ENCODE data around the gene OR6J1.
"Not testable (repeated sequence)": the region's sequence is repeated elsewhere in the genome, so short reads cannot be mapped to it uniquely, and the experiment has no call there.

The OR6J1 gene

DNA sequence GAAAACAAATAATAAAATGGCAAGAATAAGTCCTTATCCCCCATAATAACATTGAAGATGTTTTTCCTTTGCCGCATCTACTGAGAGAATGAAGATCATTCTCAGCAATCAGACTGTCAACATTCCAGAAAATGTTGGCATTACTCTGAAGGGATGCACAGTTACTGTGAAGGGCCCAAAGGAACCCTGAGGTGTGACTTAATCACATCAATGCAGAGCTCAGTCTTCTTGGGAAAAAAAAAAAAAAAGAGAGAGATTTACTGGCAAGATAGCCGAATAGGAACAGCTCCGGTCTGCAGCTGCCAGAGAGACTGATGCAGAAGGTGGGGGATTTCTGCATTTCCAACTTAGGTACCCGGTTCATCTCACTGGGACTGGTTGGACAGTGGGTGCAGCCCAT lies 41.3 kb upstream of the OR6J1 start:
- Histone ChIP-seq H3K36me3 (ENCODE audit: control insufficient read depth, insufficient read depth, low read length) (no peaks in the 10 kb centered on the region), H3K9me3 (ENCODE audit: control insufficient read depth, low read length) (no peaks in the 10 kb centered on the region), H2AFZ (peak overlapping the region; percentile 67), H3K79me2 (no peaks in the 10 kb centered on the region), H3K27me3 (ENCODE audit: control insufficient read depth, insufficient read depth, low read length) (no peaks in the 10 kb centered on the region), H3K4me1 (peaks cover 14% of the 10 kb centered on the region), H3K4me2 (ENCODE audit: low read length) (no peak overlapping the region), H3K9ac (no peak overlapping the region), H3K4me3 (ENCODE audit: low read depth, low read length) (no peak overlapping the region), H3K27ac (peak overlapping the region; percentile 70)
- TF ChIP-seq, protein P1, sequence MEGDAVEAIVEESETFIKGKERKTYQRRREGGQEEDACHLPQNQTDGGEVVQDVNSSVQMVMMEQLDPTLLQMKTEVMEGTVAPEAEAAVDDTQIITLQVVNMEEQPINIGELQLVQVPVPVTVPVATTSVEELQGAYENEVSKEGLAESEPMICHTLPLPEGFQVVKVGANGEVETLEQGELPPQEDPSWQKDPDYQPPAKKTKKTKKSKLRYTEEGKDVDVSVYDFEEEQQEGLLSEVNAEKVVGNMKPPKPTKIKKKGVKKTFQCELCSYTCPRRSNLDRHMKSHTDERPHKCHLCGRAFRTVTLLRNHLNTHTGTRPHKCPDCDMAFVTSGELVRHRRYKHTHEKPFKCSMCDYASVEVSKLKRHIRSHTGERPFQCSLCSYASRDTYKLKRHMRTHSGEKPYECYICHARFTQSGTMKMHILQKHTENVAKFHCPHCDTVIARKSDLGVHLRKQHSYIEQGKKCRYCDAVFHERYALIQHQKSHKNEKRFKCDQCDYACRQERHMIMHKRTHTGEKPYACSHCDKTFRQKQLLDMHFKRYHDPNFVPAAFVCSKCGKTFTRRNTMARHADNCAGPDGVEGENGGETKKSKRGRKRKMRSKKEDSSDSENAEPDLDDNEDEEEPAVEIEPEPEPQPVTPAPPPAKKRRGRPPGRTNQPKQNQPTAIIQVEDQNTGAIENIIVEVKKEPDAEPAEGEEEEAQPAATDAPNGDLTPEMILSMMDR (IDR thresholded peaks at IDR 0.05), result no peak

DNA sequence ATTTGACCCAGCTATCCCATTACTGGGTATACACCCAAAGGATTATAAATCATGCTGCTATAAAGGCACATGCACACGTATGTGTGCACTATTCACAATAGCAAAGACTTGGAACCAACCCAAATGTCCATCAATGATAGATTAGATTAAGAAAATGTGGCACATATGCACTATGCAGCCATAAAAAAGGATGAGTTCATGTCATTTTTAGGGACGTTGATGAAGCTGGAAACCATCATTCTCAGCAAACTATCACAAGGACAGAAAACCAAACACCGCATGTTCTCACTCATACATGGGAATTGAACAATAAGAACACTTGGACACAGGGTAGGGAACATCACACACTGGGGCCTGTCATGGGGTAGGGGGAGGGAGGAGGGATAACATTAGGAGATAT lies 39.3 kb upstream of the OR6J1 start:
- not testable (repeated sequence) for H3K79me2 ChIP-seq; H3K4me2 ChIP-seq (ENCODE audit: low read length); H3K9ac ChIP-seq; H3K36me3 ChIP-seq (ENCODE audit: control insufficient read depth, insufficient read depth, low read length); H3K27ac ChIP-seq; H2AFZ ChIP-seq; H3K27me3 ChIP-seq (ENCODE audit: control insufficient read depth, insufficient read depth, low read length); H3K9me3 ChIP-seq (ENCODE audit: control insufficient read depth, low read length); H3K4me3 ChIP-seq (ENCODE audit: low read depth, low read length)
- H3K4me1 ChIP-seq, result peaks cover 14% of the 10 kb centered on the region

DNA sequence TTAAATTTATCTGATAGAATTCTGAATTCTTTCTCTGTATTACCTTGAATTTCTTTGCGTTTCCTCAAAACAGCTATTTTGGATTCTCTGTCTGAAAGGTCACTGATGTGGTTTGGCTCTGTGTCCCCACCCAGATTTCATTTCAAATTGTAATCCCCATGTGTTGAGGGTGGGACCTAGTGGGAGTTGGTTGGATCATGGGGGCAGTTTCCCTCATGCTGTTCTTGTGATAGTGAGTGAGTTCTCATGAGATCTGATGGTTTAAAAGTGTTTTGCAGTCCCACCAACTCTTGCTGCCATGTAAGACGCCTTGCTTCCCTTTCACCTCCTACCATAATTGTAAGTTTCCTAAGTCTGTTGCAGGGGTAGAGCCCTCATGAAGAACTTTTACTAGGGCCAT lies 34.1 kb upstream of the OR6J1 start:
- no peaks in the 10 kb centered on the region for H3K36me3 ChIP-seq (ENCODE audit: control insufficient read depth, insufficient read depth, low read length)
- H3K79me2 ChIP-seq, result no peaks in the 10 kb centered on the region
- H3K27ac ChIP-seq, result no peak overlapping the region
- no peaks in the 10 kb centered on the region for H3K4me1 ChIP-seq
- no peak overlapping the region for H3K4me2 ChIP-seq (ENCODE audit: low read length)
- TF ChIP-seq, protein P1 (IDR thresholded peaks at IDR 0.05), result no peak
- no peak overlapping the region for H3K4me3 ChIP-seq (ENCODE audit: low read depth, low read length)
- H3K9ac ChIP-seq, result no peak overlapping the region
- no peaks in the 10 kb centered on the region for H3K27me3 ChIP-seq (ENCODE audit: control insufficient read depth, insufficient read depth, low read length)
- H2AFZ ChIP-seq, result no peak overlapping the region
- H3K9me3 ChIP-seq (ENCODE audit: control insufficient read depth, low read length), result no peaks in the 10 kb centered on the region

DNA sequence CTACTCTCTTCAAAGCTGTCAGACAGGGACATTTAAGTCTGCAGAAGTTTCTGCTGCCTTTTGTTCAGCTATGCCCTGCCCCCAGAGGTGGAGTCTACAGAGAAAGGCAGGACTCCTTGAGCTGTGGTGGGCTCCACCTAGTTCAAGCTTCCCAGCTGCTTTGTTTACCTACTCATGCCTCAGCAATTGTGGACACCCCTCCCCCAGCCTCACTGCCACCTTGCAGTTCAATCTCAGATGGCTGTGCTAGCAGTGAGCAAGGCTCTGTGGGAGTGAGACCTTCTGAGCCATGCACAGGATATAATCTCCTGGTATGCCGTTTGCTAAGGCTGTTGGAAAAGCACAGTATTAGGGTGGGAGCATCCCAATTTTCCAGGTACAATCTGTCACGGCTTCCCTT lies 33.4 kb upstream of the OR6J1 start:
- not testable (repeated sequence) for H3K4me2 ChIP-seq (ENCODE audit: low read length); H3K36me3 ChIP-seq (ENCODE audit: control insufficient read depth, insufficient read depth, low read length); H3K9ac ChIP-seq; H3K27ac ChIP-seq; H2AFZ ChIP-seq; H3K4me3 ChIP-seq (ENCODE audit: low read depth, low read length); H3K4me1 ChIP-seq; H3K79me2 ChIP-seq; H3K9me3 ChIP-seq (ENCODE audit: control insufficient read depth, low read length); H3K27me3 ChIP-seq (ENCODE audit: control insufficient read depth, insufficient read depth, low read length)

DNA sequence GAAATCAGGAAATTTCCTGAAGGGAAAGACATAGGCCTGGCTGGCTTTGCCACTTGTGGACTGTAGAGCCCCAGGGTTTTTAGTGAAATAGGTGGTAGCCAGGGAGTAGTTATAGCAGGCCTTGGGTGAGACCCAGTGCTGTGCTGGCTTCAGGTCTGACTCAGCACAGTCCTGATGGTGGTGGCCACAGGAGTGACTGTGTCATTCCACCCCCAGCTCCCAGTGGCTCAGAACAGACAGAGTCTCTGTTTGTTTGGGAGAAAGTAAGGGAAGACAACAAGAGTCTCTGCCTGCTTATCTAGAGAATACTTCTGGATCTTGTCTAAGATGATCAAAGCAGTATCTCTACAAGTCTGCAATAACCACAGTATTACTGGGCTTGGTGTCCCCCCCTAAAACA lies 27.5 kb upstream of the OR6J1 start:
- H3K27ac ChIP-seq, result no peak overlapping the region
- no peaks in the 10 kb centered on the region for H3K36me3 ChIP-seq (ENCODE audit: control insufficient read depth, insufficient read depth, low read length)
- no peak overlapping the region for H3K4me3 ChIP-seq (ENCODE audit: low read depth, low read length)
- H3K9me3 ChIP-seq (ENCODE audit: control insufficient read depth, low read length), result no peaks in the 10 kb centered on the region
- no peak overlapping the region for H3K4me2 ChIP-seq (ENCODE audit: low read length)
- no peak overlapping the region for H2AFZ ChIP-seq
- no peak overlapping the region for H3K9ac ChIP-seq
- H3K79me2 ChIP-seq, result no peaks in the 10 kb centered on the region
- TF ChIP-seq, protein P1 (IDR thresholded peaks at IDR 0.05), result no peak
- H3K4me1 ChIP-seq, result no peaks in the 10 kb centered on the region
- no peaks in the 10 kb centered on the region for H3K27me3 ChIP-seq (ENCODE audit: control insufficient read depth, insufficient read depth, low read length)

DNA sequence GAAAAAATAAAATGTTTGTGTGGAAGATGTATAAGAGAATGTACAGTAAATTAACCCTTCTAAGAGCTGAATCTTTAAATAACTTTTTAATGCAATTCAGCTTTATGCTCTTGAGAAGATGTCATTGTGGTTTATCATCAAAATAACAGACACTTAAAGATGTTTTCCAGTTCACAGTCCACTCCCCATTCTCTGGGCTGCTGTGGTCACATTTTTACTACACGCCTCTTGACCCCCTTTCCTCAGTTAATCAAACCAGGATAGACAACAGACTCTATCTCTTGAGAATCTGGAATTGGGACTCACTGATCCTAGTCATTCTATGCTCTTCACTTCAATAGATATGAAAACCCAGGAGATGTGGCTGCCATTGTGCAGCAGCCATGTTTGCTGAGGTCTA lies 24.7 kb upstream of the OR6J1 start:
- Histone ChIP-seq H2AFZ (no peak overlapping the region), H3K27me3 (ENCODE audit: control insufficient read depth, insufficient read depth, low read length) (no peaks in the 10 kb centered on the region), H3K4me2 (ENCODE audit: low read length) (no peak overlapping the region), H3K9ac (no peak overlapping the region), H3K4me1 (no peaks in the 10 kb centered on the region), H3K36me3 (ENCODE audit: control insufficient read depth, insufficient read depth, low read length) (no peaks in the 10 kb centered on the region), H3K27ac (no peak overlapping the region), H3K4me3 (ENCODE audit: low read depth, low read length) (no peak overlapping the region), H3K79me2 (no peaks in the 10 kb centered on the region), H3K9me3 (ENCODE audit: control insufficient read depth, low read length) (no peaks in the 10 kb centered on the region)
- TF ChIP-seq, protein P1 (IDR thresholded peaks at IDR 0.05), result no peak

All from parathyroid adenoma (tissue), 2 donors.